NCI-H1694 treated with DMSO at 0.1 percent for 48 hours (cell line): ENCODE results near the gene RNF168.
A peak's percentile ranks its signal among the peaks of the same experiment; 100 is the strongest.
"Not testable (repeated sequence)": the region's sequence is repeated elsewhere in the genome, so short reads cannot be mapped to it uniquely, and the experiment has no call there.

Experiments
- DNase-seq: peaks from one replicate; lab custom pipeline; 2025; lab: John Stamatoyannopoulos, UW

The RNF168 gene, protein sequence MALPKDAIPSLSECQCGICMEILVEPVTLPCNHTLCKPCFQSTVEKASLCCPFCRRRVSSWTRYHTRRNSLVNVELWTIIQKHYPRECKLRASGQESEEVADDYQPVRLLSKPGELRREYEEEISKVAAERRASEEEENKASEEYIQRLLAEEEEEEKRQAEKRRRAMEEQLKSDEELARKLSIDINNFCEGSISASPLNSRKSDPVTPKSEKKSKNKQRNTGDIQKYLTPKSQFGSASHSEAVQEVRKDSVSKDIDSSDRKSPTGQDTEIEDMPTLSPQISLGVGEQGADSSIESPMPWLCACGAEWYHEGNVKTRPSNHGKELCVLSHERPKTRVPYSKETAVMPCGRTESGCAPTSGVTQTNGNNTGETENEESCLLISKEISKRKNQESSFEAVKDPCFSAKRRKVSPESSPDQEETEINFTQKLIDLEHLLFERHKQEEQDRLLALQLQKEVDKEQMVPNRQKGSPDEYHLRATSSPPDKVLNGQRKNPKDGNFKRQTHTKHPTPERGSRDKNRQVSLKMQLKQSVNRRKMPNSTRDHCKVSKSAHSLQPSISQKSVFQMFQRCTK

DNA sequence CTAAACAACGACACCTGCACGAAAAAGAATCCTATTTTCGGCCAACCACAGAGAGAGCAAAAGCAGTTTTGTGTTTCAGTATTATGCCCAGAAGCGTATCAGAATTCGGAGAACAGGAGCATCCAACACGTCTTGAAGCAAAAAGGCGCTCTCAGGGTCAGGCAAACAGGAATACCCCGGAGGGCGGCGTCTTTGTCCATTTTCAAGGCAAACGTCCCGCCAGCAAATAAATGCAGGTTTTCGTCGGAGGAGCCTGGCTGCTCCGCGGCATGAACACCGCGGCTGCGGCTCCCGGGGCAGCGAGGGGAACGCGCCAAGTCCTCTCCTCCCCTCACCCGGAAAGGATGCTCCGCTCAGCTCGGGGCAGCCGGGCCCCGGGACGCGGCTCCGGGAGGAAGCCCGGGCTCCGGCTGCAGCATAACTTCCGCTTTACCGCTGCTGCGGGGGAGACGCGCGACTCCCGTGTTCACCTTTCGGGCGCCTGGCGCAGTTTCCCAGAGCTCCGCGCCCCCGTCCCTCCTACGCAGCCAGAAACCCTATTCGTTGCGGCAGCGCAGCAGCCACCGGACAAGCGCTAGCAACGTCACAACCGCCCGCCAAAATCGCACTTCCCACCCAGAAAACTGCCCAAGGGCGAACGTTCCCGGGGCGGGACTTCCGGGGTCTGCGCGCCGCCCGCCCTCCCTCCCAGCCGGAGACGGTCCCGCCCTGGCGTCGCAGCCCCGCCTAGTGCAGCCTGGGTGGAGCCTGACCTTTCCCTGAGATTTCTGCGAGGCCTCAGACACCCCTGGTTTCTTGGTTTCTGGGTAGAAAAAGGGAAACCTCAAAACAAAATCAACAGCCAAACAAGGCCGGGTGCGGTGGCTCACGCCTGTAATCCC is at the start of gene RNF168:
Gene RNF168 (minus strand): TSS at position 573 of the 881 bp plus-strand sequence. CDS start 595 bp downstream, outside the sequence.
- peak; percentile 91 for DNase-seq

DNA sequence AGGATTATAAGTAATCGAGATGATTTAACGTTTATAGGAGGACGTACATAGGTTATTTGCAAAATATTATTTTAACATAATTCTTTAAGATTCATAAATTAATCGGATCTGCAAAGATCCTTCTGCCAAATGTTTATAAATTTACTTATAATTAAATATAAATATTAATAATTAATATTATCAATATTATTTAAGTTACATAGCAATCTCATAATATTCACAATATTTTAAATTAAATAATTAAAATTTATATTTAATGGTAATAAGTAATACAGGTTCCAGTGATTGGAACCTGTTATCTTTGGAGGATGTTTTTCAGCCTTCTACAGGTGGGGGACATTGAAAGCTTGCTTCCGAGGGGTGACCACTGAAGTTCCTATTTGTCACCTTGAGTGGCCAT is 48.7 kb upstream of the RNF168 start:
- no peak for DNase-seq

DNA sequence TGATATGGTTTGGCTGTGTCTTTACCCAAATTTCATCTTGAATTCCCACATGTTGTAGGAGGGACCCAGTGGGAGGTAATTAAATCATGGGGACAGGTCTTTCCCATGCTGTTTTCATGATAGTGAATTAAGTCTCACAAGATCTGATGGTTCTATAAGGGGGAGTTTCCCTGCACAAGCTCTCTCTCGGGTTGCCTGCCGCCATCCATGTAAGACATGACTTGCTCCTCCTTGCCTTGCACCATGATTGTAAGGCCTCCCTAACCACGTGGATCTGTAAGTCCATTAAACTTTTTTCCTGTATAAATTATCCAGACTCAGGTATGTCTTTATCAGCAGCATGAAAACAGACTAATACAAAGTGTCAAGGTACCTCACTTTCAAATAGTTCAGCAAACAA is 46.6 kb upstream of the RNF168 start:
- not testable (repeated sequence) for DNase-seq

DNA sequence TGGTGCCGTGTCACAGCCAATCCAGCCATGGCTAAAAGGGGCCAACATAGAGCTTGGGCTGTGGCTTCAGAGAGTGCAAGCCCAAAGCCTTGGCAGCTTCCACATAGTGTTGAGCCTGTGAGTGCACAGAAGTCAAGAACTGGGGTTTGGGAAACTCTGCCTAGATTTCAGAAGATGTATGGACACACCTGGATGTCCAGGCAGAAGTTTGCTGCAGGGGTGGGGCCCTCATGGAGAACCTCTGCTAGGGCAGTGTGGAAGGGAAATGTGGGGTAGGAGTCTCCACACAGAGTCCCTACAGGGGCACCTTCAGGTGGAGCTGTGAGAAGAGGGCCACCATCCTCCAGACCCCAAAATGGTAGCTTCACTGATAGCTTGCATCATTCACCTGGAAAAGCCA is 45.7 kb upstream of the RNF168 start:
- not testable (repeated sequence) for DNase-seq

DNA sequence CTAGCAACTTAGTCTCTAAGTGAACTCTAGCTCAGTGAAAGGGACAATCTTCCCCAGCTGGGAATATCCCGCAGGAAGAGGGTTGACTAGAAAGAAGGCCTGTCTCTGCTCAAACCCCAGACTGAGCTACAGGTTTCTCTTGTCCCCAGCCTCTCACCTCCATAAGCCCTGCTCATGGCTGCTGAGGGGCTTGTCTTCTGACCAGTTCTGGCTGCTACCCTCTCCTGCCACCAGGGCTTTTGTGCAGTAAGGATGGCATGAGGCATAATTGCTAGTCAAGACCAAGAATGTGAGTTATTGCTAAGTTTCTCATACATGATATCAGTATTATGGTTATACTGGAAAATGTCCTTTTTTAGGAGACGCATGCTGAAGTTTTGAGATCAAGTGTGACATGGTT is 43.5 kb upstream of the RNF168 start:
- no peak for DNase-seq

DNA sequence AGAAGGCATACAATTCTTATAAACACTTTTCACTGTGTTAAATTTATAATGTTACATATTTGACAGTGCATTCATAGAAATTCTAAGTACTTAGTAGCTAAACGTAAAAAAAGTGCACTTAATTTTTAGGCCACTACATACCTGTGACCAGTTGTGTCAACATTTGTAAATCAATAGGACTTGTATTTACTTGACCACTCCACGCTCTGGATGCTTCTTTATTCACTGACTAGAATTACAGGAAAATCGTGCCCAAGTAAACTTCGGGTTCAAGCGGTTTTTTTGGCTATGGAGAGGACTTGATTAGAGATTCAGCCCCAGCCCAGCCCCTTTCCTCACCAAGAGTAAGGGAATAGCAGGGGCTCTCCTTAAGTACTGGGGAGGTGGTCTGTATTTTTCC is 43.0 kb upstream of the RNF168 start:
- DNase-seq: no peak

DNA sequence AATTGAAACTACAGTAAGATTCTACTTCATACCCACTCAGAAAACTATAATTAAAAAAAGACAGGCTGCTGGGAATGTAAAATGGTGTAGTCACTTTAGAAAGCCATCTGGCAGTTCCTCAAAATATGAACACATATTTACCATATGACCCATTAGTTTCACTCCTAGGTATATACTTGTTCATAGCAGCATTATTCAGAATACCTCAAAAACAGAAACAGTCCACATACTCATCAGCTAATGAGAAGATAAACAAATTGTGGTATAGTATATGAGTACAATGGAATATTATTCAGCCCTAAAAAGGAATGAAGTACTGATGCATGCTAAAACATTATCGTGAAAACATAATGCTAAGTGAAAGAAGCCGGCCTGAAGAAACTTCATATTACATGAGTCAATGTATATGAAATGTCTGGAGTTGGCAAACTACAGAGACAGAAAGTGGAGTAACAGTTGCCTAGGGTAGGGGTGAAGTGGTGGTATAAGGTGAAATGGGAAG is 41.0 kb upstream of the RNF168 start:
- no peak for DNase-seq

DNA sequence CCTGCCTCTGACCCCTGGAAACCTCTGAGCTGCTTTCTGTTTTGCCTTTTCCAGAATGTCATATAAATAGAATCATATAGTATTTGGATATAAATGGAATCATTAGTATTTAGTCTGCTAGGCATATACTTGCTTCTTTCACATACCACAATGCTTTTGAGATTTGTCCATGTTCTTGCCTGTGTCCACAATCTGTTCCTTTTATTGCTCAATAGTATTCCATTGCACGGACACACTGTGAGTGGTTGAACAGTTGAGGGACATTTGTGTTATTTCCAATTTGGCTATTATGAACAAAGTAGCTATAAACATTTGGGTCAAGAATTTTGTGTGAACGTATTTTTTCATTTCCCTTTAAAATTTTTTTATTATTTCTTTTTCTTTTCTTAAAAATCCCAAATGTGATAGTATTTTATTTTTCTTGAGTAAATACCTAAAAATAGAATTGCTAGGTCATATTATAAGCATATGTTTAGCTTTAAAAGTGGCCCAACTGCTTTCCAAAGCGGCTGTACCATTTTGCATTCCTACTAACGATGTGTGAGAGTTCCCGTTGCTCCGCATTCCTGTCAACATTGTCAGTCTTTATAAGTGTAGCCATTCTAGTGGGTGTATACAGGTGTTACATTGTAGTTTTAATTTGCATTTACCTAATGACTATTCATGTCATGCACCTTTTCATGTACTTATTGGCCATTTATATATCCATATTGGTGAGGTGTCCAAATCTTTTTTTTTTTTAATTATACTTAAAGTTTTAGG is 38.3 kb upstream of the RNF168 start:
- no peak for DNase-seq

DNA sequence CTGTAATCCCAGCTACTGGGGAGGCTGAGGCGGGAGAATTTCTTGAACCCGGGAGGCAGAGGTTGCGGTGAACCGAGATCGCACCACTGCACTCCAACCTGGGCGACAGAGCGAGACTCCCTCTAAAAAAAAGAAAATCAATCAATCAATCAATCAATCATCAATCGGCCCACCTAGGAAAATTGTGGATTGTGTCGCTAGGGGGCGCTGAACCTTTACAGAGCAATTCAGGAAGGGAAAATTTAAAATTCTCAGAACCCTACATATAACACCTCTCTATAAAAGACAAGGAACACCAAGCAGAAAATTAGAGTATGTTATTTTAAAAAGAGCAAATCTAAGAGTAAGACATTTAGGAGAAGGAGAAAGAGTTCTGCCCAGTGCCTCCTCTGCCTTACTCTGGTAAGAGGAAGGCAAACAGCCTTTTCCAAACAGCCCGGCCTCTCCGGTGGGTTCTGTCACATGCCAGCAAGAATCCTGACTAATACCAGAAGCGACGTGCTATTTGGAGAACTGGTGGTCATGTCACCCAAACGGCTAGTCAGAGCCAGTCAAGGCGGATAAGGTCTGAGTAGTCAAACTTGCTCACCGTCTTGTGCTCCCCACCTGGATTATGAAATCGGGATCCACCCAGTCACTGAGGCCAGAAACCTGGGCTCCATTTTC is 33.9 kb upstream of the RNF168 start:
- DNase-seq: no peak

DNA sequence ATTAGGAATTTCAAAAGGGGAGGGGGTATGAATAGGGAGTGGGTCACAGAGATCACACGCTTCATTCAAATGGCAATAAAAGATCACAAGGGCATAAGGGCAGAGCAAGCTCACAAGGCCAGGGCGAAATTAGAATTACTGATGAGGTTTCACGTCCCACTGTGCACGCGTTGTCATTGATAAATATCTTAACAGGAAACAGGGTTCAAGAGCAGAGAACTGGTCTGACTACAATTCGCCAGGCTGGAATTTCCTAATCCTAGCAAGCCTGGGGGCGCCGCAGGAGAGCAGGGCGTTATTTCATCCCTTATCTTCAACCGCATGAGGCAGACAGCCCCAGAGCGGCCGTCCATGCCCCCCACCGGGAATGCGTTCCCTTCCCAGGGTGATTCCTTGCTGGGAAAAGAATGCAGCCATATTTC is 29.7 kb upstream of the RNF168 start:
- no peak for DNase-seq

DNA sequence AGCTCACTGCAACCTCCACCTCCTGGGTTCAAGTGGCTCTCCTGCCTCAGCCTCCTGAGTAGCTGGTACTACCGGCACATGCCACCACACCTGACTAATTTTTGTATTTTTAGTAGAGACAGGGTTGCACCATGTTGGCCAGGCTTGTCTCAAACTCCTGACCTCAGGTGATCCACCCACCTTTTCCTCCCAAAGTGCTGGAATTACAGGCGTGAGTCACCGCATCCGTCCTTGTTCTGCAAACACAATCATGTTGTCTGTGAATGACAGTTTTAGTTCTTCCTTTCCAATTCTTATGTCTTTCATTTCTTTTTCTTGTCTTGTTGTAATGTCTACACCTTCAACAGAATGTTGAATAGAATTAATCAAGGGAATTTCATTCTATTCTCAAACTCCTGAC is 27.9 kb upstream of the RNF168 start:
- no peak for DNase-seq

DNA sequence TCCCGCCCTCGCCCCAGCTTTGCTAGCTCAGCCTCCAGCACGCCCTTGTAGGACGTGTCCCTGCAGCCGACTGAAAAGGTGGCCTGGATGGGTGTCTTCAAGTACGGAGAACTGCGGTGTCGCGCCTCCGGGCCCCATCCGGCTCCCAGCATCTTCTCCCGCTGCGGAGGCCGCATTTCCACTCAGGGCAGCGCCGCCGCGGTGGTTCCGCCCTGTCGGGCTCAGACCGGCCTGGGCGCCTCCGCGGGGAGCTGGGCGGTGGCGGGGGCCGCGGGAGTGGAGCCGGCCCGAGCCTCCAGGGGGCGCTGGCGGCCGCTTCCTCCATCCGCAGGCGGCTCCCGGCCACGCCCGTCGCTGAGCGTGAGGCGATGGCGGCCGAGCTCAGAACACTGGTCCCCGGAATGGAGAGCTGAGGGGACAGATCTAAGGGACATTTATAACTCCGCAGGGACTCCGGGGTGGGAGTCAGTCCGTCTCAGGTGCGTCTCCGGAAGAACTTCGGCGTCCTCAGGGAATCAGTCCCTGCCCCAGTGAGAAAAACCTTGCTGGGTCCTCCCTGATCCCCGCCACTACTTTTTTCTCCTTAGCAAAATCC is 25.2 kb upstream of the RNF168 start:
- peak; percentile 44 for DNase-seq

DNA sequence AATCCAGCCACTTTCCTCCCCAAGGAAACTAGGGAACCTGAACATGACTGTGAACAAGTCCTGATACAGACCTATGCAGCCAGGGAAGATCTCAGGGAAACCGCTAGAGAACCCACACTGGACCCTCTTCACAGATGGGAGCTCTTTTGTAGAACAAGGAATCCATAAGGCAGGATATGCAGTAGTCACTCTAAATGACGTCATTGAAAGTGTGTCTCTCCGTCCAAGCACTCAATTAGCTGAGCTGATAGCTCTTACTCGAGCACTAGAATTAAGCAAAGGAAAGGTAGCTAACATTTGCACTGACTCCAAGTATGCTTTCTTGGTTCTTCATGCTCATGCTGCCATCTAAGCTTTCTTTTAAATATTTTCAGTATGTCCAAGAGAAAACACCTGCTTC is 21.6 kb upstream of the RNF168 start:
- no peak for DNase-seq

DNA sequence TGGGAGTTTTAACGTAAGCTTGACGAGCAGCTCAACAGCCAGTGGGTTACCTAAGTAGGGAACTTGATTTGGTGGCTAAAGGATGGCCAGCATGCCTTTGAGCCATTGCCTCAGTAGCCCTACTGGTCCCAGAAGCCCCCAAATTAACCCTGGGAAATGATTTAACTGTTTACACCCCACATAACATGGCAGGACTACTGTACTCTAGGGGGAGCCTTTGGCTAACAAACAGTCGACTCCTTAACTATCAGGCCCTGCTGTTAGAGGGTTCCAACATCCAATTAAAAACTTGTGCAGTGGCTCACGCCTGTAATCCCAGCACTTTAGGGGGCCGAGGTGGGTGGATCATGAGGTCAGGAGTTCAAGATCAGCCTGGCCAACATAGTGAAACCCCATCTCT is 21.0 kb upstream of the RNF168 start:
- no peak for DNase-seq

DNA sequence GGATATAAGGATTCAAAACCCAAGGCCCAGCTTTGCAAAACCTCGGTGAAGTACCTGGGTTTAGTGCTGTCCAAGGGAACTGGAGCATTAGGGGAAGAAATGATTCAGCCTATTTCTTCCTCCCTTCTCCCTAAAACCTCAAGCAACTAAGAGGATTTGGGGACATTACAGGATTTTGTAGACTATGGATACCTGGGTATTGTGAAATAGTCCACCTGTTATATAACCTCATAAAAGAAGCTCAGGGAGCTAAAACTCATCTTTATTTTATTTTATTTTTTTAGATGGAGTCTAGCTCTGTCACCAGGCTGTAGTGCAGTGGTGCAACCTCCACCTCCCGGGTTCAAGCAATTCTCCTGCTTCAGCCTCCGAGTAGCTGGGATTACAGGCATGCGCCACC is 20.3 kb upstream of the RNF168 start:
- DNase-seq: no peak

DNA sequence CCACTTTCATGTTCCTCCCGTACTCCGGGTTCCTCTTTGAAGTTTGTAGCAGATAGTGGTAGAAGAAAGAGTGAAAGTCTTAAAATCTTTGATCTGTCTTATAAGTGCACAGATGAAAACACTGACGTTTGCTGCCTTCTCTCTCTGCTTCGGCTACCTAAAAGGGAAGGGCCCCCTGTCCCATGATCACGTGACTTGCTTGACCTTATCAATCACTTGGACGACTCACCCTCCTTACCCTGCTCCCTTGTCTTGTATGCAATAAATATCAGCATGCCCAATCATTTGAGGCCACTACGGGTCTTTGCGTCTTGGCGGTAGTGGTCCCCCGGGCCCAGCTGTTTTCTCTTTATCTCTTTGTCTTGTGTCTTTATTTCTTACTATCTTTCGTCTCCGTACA is 17.7 kb upstream of the RNF168 start:
- DNase-seq: not testable (repeated sequence)

DNA sequence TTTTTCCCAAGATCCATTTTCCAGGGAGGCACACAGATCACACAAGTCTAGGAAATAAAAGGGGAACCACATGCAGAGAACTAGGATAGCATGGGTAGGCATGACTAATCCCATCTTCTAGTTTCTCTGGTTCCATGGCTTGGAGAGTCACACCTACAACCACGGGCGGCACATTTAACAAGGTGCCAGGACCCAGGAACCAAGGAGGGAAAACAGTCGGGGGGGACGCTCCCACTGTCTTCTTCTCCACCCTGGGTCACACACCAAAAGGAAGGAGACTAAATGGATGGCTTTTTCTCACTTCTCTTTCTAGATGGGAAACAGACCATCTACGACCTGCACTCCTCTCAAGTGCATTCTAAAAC is 16.1 kb upstream of the RNF168 start:
- no peak for DNase-seq

DNA sequence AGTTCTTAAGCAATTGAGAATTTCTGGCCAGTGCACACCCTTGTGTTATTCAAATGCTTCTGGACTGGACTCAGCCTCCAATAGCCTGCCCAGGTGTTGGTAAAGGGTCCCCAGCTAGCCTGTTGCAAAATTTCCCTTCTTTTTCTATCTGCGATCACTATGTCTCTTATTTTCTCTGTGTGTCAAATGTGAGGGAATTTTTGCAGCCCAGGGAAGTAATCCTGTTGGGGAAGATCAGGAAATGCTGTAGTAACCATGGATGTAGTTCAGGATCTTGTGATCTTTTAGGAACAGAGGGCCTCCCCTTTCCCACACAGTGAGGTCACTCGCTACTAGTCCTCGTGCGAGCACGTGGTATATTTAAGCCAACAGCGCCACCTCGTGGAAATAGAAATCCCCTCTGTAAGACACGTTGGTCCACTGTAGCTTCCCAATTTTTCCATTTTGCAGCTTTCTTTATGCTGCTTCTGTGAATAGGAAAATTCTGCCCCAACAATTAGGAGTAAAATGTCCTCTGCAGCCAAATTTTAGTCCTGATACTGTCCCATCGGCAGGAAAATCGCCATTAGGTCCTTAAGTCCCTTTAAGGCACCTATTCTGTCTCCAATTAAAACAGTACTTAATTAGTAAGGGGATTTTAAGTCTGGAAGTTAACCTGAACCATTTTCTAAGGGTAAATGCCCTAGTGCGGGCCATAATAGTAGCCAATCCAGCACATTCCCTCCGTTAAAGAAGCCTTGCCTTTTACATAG is 15.6 kb upstream of the RNF168 start:
- peak; percentile 15 for DNase-seq

DNA sequence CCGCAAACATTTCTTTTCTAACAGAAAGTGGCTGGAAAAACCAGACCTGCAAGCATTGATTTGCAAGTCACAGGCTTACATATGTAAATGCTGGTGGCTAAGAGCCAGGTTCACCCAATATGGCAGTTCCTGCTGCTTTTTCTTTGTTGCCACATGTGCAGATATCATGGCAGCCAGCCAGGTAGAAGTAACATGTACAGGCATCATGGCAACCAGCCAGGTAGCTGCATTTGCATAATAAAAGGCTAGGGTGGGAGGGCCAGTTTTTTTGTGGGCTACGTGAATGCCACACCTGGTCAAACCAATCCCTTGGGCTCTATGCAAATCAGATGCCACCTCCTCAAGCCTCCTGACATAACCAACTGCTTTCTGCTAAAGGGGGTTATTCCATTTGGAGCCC is 14.4 kb upstream of the RNF168 start:
- DNase-seq: peak; percentile 17

DNA sequence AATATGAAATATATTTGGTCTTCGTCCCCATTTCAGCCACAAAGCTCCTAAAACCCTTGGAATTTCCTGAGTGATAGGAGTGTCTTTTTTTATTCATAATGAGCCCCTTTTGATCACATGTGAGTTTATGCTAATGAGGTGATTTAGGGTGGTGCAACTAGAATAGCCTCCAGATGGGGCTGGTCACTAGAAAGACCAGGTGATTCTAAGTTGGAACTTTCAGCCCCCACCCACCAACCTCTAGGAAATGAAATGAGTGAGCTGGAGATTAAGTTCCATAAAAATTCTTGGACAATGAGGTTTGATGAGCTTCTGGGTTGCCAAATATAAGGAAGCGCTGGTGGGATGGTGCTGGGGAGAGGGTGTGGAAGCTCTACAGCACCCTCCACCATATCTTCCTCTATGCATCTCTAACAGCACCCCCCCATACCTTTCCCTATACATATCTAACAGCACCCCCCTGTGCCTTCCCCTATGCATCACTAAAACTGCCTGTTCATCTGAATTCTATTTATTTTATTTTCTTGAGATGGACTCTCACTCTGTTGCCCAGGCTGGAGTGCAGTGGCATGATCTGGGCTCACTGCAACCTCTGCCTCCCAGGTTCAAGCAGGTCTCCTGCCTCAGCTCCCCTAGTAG is 13.7 kb upstream of the RNF168 start:
- DNase-seq: no peak
